Loucy (cell line): ENCODE results near the gene RAVER2.
A peak's percentile ranks its signal among the peaks of the same experiment; 100 is the strongest.

ENCODE experiments used
- H2AFZ ChIP-seq: fragments of 200-600 bp; sonication (generic); 2 replicates; pipeline ENCODE4 v1.6.0; 2016; ENCODE audit warnings: antibody characterized with exemption, mild to moderate bottlenecking, low read length, moderate library complexity
- H3F3A ChIP-seq: fragments of 200-600 bp; 2 replicates; pipeline ENCODE4 v1.6.0; 2016; ENCODE audit warnings: antibody characterized with exemption, low read depth, mild to moderate bottlenecking
- H3K27me3 ChIP-seq: fragments of 200-600 bp; sonication (generic); 2 replicates; pipeline ENCODE4 v1.6.1; 2014; ENCODE audit warnings: low read length, mild to moderate bottlenecking; ENCODE audit not compliant: insufficient read depth, poor library complexity, severe bottlenecking
- H3K36me3 ChIP-seq: fragments of 200-600 bp; sonication (generic); 2 replicates; pipeline ENCODE4 v1.6.1; 2016; ENCODE audit warnings: low read length; ENCODE audit not compliant: insufficient read depth
- H3K4me1 ChIP-seq: fragments of 200-600 bp; sonication (generic); 2 replicates; pipeline ENCODE4 v1.5.1; 2014; ENCODE audit warnings: low read length, mild to moderate bottlenecking; ENCODE audit not compliant: insufficient read depth, poor library complexity, severe bottlenecking
- H3K4me2 ChIP-seq: fragments of 200-600 bp; sonication (generic); 2 replicates; pipeline ENCODE4 v1.6.0; 2014; ENCODE audit warnings: antibody characterized with exemption, low read length, low read depth, mild to moderate bottlenecking; ENCODE audit not compliant: poor library complexity, severe bottlenecking
- H3K4me3 ChIP-seq: fragments of 200-600 bp; sonication (generic); 2 replicates; pipeline ENCODE4 v1.5.1; 2014; ENCODE audit warnings: low read length, mild to moderate bottlenecking, mixed read lengths; ENCODE audit not compliant: poor library complexity, severe bottlenecking
- H3K79me2 ChIP-seq: fragments of 200-600 bp; sonication (generic); 2 replicates; pipeline ENCODE4 v1.6.1; 2014; ENCODE audit warnings: low read length; ENCODE audit not compliant: insufficient read depth
- H3K9ac ChIP-seq: fragments of 200-600 bp; sonication (generic); 2 replicates; pipeline ENCODE4 v1.6.0; 2014; ENCODE audit warnings: mild to moderate bottlenecking, low read depth, low read length, moderate library complexity; ENCODE audit not compliant: poor library complexity, severe bottlenecking
- H3K9me2 ChIP-seq: fragments of 200-600 bp; sonication (generic); replicated peaks from 2 replicates; pipeline ENCODE4 v1.6.1; 2016; ENCODE audit warnings: low read depth, low read length, mixed read lengths
- H3K9me3 ChIP-seq: fragments of 200-600 bp; sonication (generic); 2 replicates; pipeline ENCODE4 v1.6.1; 2014; ENCODE audit warnings: mild to moderate bottlenecking, antibody characterized with exemption, low read length, low read depth; ENCODE audit not compliant: insufficient read depth
- H4K20me1 ChIP-seq: fragments of 200-600 bp; sonication (generic); 2 replicates; pipeline ENCODE4 v1.6.0; 2014; ENCODE audit warnings: antibody characterized with exemption, low read length, mild to moderate bottlenecking; ENCODE audit not compliant: insufficient read depth, poor library complexity, severe bottlenecking
- CTCF ChIP-seq: fragments of 200-600 bp; sonication (generic); conservative IDR thresholded peaks from 2 replicates; pipeline ENCODE4 v1.5.1; 2014; ENCODE audit warnings: mild to moderate bottlenecking, antibody characterized with exemption, low read length
- EZH2phosphoT487 ChIP-seq: fragments of 200-600 bp; IDR thresholded peaks from 2 replicates; pipeline ENCODE4 v1.6.1; 2018; ENCODE audit warnings: antibody characterized with exemption, mild to moderate bottlenecking, moderate library complexity, borderline replicate concordance

The RAVER2 gene

GRCh38 chr1:64750875-64751274, 6.0 kb downstream of the RAVER2 start:
- Histone ChIP-seq H2AFZ (no peak overlapping the region), H3K4me3 (peak overlapping the region; percentile 99), H4K20me1 (peaks cover 29% of the 10 kb centered on the region), H3K79me2 (peaks cover 84% of the 10 kb centered on the region), H3K9me3 (no peaks in the 10 kb centered on the region), H3K9ac (peak overlapping the region; percentile 23), H3K4me2 (peak overlapping the region; percentile 100), H3K27me3 (no peaks in the 10 kb centered on the region), H3K4me1 (peaks cover 59% of the 10 kb centered on the region), H3F3A (0 out of 2 replicates have a peak, but pooled peaks cover under 1% of the 10 kb centered on the region), H3K9me2 (no peaks in the 10 kb centered on the region), H3K36me3 (no peaks in the 10 kb centered on the region)
- no peak for TF ChIP-seq CTCF
- no peak for TF ChIP-seq EZH2phosphoT487

GRCh38 chr1:64754173-64754572, 9.3 kb downstream of the RAVER2 start:
- no peak for TF ChIP-seq CTCF
- TF ChIP-seq EZH2phosphoT487: no peak
- Histone ChIP-seq H3K9me3 (peaks cover 11% of the 10 kb centered on the region; the same call in 1 of the 2 replicates), H3K27me3 (no peaks in the 10 kb centered on the region), H3K36me3 (peaks cover 4% of the 10 kb centered on the region; the same call in 1 of the 2 replicates), H4K20me1 (peaks cover 14% of the 10 kb centered on the region), H2AFZ (no peak overlapping the region), H3K4me1 (peaks cover 39% of the 10 kb centered on the region), H3K9me2 (no peaks in the 10 kb centered on the region), H3F3A (no peaks in the 10 kb centered on the region), H3K79me2 (peaks cover 77% of the 10 kb centered on the region), H3K4me3 (no peak overlapping the region), H3K9ac (no peak overlapping the region), H3K4me2 (no peak overlapping the region)

GRCh38 chr1:64755361-64755760, 10.5 kb downstream of the RAVER2 start:
- no peak overlapping the region for H3K9ac ChIP-seq
- H2AFZ ChIP-seq: no peak overlapping the region
- H3K79me2 ChIP-seq: peaks cover 80% of the 10 kb centered on the region
- no peaks in the 10 kb centered on the region for H3K9me2 ChIP-seq
- H4K20me1 ChIP-seq: peaks cover 14% of the 10 kb centered on the region
- H3K4me1 ChIP-seq: peaks cover 37% of the 10 kb centered on the region
- peaks cover 4% of the 10 kb centered on the region; the same call in 1 of the 2 replicates for H3K36me3 ChIP-seq
- H3K9me3 ChIP-seq: peaks cover 11% of the 10 kb centered on the region; the same call in 1 of the 2 replicates
- TF ChIP-seq EZH2phosphoT487: no peak
- no peak overlapping the region for H3K4me3 ChIP-seq
- no peaks in the 10 kb centered on the region for H3F3A ChIP-seq
- no peaks in the 10 kb centered on the region for H3K27me3 ChIP-seq
- H3K4me2 ChIP-seq: peak overlapping the region; percentile 0

- no peaks in the 10 kb centered on the region for H3K9me2 ChIP-seq
- no peaks in the 10 kb centered on the region for H3F3A ChIP-seq
- H3K4me2 ChIP-seq: no peak overlapping the region
- H3K4me3 ChIP-seq: no peak overlapping the region
- H3K9ac ChIP-seq: no peak overlapping the region
- peaks cover 4% of the 10 kb centered on the region for H4K20me1 ChIP-seq
- TF ChIP-seq EZH2phosphoT487 (no peak), CTCF (no peak)
- peaks cover 11% of the 10 kb centered on the region; the same call in 1 of the 2 replicates for H3K9me3 ChIP-seq
- peaks cover 26% of the 10 kb centered on the region for H3K4me1 ChIP-seq
- no peaks in the 10 kb centered on the region for H3K27me3 ChIP-seq
- H2AFZ ChIP-seq: no peak overlapping the region
- H3K79me2 ChIP-seq: peaks cover 76% of the 10 kb centered on the region
- peaks cover 4% of the 10 kb centered on the region; the same call in 1 of the 2 replicates for H3K36me3 ChIP-seq
Observed at GRCh38 chr1:64756770-64757169, 11.9 kb downstream of the RAVER2 start.
